ENCODE data around the gene SRD5A2.

DNA sequence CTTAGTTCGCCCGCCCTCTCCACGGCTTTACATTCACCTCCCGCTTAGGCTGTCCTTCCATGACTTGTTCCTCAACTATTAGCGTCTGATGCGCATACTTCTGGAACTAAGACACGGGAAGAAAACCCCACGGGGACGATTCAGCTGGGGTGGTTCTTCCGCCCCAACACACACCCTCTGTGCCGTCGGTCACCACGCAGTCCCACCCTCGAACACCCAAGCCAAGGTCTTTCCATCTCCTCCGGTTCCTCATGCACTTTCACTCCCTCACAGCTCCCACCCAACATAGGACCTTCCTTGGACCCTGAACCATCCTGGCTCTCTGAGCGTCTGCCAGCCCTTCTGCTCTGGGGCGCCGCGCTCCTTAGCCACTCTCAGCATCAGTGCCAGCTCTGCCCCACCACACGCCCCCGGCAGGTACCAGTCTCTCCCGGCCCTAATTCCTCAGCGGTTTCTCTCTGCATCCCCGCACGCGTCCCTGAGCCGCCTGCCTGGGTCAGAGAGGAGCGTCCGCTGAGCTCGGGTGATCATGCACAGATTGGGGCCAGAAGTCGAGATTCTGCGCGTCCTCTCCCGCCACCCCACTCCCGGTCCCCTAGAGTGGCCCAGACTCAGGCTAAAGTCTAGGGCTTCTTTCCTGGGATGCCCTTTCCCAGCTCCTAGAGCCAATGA is 522 bp upstream of the SRD5A2 start:
- TF ChIP-seq, protein P1, sequence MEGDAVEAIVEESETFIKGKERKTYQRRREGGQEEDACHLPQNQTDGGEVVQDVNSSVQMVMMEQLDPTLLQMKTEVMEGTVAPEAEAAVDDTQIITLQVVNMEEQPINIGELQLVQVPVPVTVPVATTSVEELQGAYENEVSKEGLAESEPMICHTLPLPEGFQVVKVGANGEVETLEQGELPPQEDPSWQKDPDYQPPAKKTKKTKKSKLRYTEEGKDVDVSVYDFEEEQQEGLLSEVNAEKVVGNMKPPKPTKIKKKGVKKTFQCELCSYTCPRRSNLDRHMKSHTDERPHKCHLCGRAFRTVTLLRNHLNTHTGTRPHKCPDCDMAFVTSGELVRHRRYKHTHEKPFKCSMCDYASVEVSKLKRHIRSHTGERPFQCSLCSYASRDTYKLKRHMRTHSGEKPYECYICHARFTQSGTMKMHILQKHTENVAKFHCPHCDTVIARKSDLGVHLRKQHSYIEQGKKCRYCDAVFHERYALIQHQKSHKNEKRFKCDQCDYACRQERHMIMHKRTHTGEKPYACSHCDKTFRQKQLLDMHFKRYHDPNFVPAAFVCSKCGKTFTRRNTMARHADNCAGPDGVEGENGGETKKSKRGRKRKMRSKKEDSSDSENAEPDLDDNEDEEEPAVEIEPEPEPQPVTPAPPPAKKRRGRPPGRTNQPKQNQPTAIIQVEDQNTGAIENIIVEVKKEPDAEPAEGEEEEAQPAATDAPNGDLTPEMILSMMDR (IDR thresholded peaks at IDR 0.05; ENCODE audit: low read depth, low read length) = no peak
- no peak for TF ChIP-seq EZH2phosphoT487 (IDR thresholded peaks at IDR 0.05; ENCODE audit: low read depth)

All from OCI-LY3 (cell line).